Measurements from ENCODE around the gene CYP1A1.

- TF ChIP-seq POLR2A (IDR thresholded peaks at IDR 0.05) = no peak
- TF ChIP-seq, protein P1, sequence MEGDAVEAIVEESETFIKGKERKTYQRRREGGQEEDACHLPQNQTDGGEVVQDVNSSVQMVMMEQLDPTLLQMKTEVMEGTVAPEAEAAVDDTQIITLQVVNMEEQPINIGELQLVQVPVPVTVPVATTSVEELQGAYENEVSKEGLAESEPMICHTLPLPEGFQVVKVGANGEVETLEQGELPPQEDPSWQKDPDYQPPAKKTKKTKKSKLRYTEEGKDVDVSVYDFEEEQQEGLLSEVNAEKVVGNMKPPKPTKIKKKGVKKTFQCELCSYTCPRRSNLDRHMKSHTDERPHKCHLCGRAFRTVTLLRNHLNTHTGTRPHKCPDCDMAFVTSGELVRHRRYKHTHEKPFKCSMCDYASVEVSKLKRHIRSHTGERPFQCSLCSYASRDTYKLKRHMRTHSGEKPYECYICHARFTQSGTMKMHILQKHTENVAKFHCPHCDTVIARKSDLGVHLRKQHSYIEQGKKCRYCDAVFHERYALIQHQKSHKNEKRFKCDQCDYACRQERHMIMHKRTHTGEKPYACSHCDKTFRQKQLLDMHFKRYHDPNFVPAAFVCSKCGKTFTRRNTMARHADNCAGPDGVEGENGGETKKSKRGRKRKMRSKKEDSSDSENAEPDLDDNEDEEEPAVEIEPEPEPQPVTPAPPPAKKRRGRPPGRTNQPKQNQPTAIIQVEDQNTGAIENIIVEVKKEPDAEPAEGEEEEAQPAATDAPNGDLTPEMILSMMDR (IDR thresholded peaks at IDR 0.05) = no peak
These were observed 29.5 kb downstream of the CYP1A1 start, which contains the start of gene EDC3 for GRCh38 chr15:74695597-74696397.

Measured in lower leg skin (tissue), 3 donors.